K562 (cell line): ENCODE measurements around the gene ZNF607. TPM values are rescaled to one million over a fixed set of nuclear protein-coding genes. Genes with fewer than 3 reads are reported as not detected.

Experiments used
- CBX8 ChIP-seq: fragments of 200-600 bp; sonication (generic); IDR thresholded peaks from 2 replicates; pipeline ENCODE4 v1.6.1; 2012; ENCODE audit warnings: borderline replicate concordance, mixed run types, low read depth, mild to moderate bottlenecking, moderate library complexity, mixed read lengths, low read length, control low read depth, inconsistent platforms; ENCODE audit not compliant: poor library complexity, severe bottlenecking; ENCODE audit errors: extremely low read depth
- CREB3L1 ChIP-seq: fragments of 450-650 bp; IDR thresholded peaks from 2 replicates; pipeline ENCODE4 v1.6.1; 2014; ENCODE audit warnings: low read depth, mild to moderate bottlenecking, moderate library complexity, borderline replicate concordance
- CREM ChIP-seq: IDR thresholded peaks from 2 replicates; pipeline ENCODE4 v1.6.1; 2014; ENCODE audit warnings: antibody characterized with exemption, low read depth
- CTBP1 ChIP-seq: fragments of 450-650 bp; IDR thresholded peaks from 2 replicates; pipeline ENCODE4 v1.6.1; 2016; ENCODE audit warnings: borderline replicate concordance
- CXXC5 ChIP-seq: fragments of 250-450 bp; sonication (Bioruptor Pico); IDR thresholded peaks from 2 replicates; pipeline ENCODE4 v1.8.0; 2022; ENCODE audit warnings: inconsistent platforms, mild to moderate bottlenecking, moderate library complexity
- ELF2 ChIP-seq: fragments of 250-450 bp; sonication (Bioruptor Pico); IDR thresholded peaks from 2 replicates; pipeline ENCODE4 v1.5.0; 2021; ENCODE audit warnings: mild to moderate bottlenecking
- GTF2A2 ChIP-seq: IDR thresholded peaks from 2 replicates; pipeline ENCODE4 v1.6.1; 2016; ENCODE audit warnings: mild to moderate bottlenecking, missing genetic modification characterization, missing compliant biosample characterization
- HCFC1 ChIP-seq: IDR thresholded peaks from 2 replicates; pipeline ENCODE4 v1.6.1; 2012; ENCODE audit warnings: low read depth, low read length, improper control_type of control experiment
- HDAC2 ChIP-seq: fragments of 450-650 bp; IDR thresholded peaks from 2 replicates; pipeline ENCODE4 v1.6.1; 2016; ENCODE audit warnings: mild to moderate bottlenecking
- KLF1 ChIP-seq: fragments of 450-650 bp; IDR thresholded peaks from 2 replicates; pipeline ENCODE4 v1.6.1; 2016; ENCODE audit warnings: missing genetic modification characterization, missing compliant biosample characterization
- MTA1 ChIP-seq: fragments of 450-650 bp; IDR thresholded peaks from 2 replicates; pipeline ENCODE4 v1.6.1; 2017; ENCODE audit warnings: borderline replicate concordance
- MTA3 ChIP-seq: fragments of 450-650 bp; formaldehyde crosslinking; IDR thresholded peaks from 2 replicates; pipeline ENCODE4 v1.6.1; 2017; ENCODE audit warnings: mild to moderate bottlenecking, borderline replicate concordance
- NCOR1 ChIP-seq: fragments of 450-650 bp; IDR thresholded peaks from 2 replicates; pipeline ENCODE4 v1.6.1; 2016; ENCODE audit warnings: mild to moderate bottlenecking, moderate library complexity
- NFIC ChIP-seq: fragments of 450-650 bp; IDR thresholded peaks from 2 replicates; pipeline ENCODE4 v1.6.1; 2017; ENCODE audit warnings: mild to moderate bottlenecking, inconsistent platforms
- POLR2G ChIP-seq: fragments of 200-400 bp; formaldehyde crosslinking; IDR thresholded peaks from 2 replicates; pipeline ENCODE4 v1.6.1; 2017; ENCODE audit warnings: low read depth, mild to moderate bottlenecking, antibody characterized with exemption, low read length, moderate library complexity
- SRSF9 ChIP-seq: fragments of 200-400 bp; formaldehyde crosslinking; IDR thresholded peaks from 2 replicates; pipeline ENCODE4 v1.6.1; 2017; ENCODE audit warnings: low read depth, low read length, borderline replicate concordance
- YY1 ChIP-seq, 3 experiments: IDR thresholded peaks; 2 replicates each; pipeline ENCODE4 v1.6.1; 2011; ENCODE audit warnings: low read length in 2 of 3, mild to moderate bottlenecking in 2 of 3, moderate library complexity in 2 of 3, borderline replicate concordance in 1 of 3, control low read depth in 1 of 3, low read depth in 1 of 3; ENCODE audit not compliant: insufficient read depth in 3 of 3, insufficient replicate concordance in 2 of 3, control insufficient read depth in 1 of 3, insufficient read length in 1 of 3; ENCODE audit errors: extremely low read depth in 1 of 3
- ZNF253 ChIP-seq: fragments of 250-450 bp; sonication (Bioruptor Pico); conservative IDR thresholded peaks from 2 replicates; pipeline ENCODE4 v1.6.1; 2021; ENCODE audit warnings: mild to moderate bottlenecking
- ZNF589 ChIP-seq: fragments of 200-800 bp; sonication (Bioruptor generic); IDR thresholded peaks from 2 replicates; pipeline ENCODE4 v1.6.1; 2016; ENCODE audit warnings: low read depth, missing genetic modification characterization, missing compliant biosample characterization
- polyA plus RNA-seq, 8 experiments: library from polyadenylated mRNA; depleted of rRNA in 4 of 8; stranded (reverse) in 5 of 8; unstranded in 3 of 8; fragments of >200 nt; fragmentation: Nextera tagmentation in 2 of 8; fragmentation: Illumina TruSeq in 1 of 8; extraction: Ambion mirVana in 2 of 8; extraction: Trizol in 1 of 8; gene quantifications; 2 replicates each; pipeline versions ENCODE4 v1.2.1 to v1.2.3, GENCODE V29; 2011 to 2014; ENCODE audit warnings: inconsistent platforms in 1 of 8, missing spikeins in 1 of 8
- total RNA-seq, 7 experiments: library from RNA; depleted of rRNA in 6 of 7; stranded (reverse); fragments of >200 nt in 6 of 7; fragmentation: Illumina TruSeq in 2 of 7; extraction: Trizol in 2 of 7; gene quantifications; 2 replicates each; pipeline versions ENCODE4 v1.2.1 to v1.2.3, GENCODE V29; 2011 to 2021; ENCODE audit warnings: low replicate concordance in 1 of 7
- TF ChIP-seq, protein P1 (sequence below): fragments of 450-650 bp; IDR thresholded peaks from 2 replicates; pipeline ENCODE4 v1.6.1; 2016; ENCODE audit warnings: antibody characterized with exemption
- TF ChIP-seq, protein P2 (sequence below), 2 experiments: fragments of 450-650 bp; IDR thresholded peaks; 2 replicates each; pipeline ENCODE4 v1.6.1; 2018; ENCODE audit warnings: mild to moderate bottlenecking in 2 of 2, low read depth in 1 of 2; ENCODE audit not compliant: partially characterized antibody in 2 of 2

ZNF607 gene
- total and polyA plus RNA-seq, 9 of the 15 experiments (the other 6 are each of a cell fraction or from before 2014, with no cell fraction given), result 0.65 to 5.1 (median 3.6) TPM

GRCh38 chr19:37691881-37692504 is 27.6 kb downstream of the ZNF607 start (continued):
- peak; percentile 49; the same call in 1 of the 2 replicates for TF ChIP-seq CTBP1
- no peak for TF ChIP-seq NCOR1
- no peak for TF ChIP-seq GTF2A2 (tag)
- TF ChIP-seq MTA1, result no peak
- no peak for TF ChIP-seq SRSF9
- TF ChIP-seq NFIC, result peak; percentile 31; the same call in 1 of the 2 replicates
- TF ChIP-seq CREB3L1, result peak; percentile 56; the same call in 1 of the 2 replicates
- TF ChIP-seq, protein P1, sequence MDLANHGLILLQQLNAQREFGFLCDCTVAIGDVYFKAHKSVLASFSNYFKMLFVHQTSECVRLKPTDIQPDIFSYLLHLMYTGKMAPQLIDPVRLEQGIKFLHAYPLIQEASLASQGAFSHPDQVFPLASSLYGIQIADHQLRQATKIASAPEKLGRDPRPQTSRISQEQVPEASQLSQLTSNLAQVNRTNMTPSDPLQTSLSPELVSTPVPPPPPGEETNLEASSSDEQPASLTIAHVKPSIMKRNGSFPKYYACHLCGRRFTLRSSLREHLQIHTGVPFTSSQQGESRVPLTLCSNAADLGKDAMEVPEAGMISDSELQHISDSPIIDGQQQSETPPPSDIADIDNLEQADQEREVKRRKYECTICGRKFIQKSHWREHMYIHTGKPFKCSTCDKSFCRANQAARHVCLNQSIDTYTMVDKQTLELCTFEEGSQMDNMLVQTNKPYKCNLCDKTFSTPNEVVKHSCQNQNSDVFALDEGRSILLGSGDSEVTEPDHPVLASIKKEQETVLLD, result peak; percentile 54; the same call in 1 of the 2 replicates
- TF ChIP-seq ZNF589 (CRISPR knock-in tag), result peak; percentile 23; the same call in 1 of the 2 replicates
- no peak for TF ChIP-seq CBX8
- peak; percentile 15; the same call in 1 of the 2 replicates for TF ChIP-seq ELF2 (CRISPR knock-in tag)
- peak; percentile 63 for TF ChIP-seq CREM
- TF ChIP-seq HCFC1, result peak; percentile 68
- peak in 1 of 3 experiments; percentile 28 for TF ChIP-seq YY1 (IDR thresholded peaks at IDR 0.05; ENCODE audit: borderline replicate concordance in 1 of 3, control insufficient read depth in 1 of 3, extremely low read depth in 1 of 3, insufficient read depth in 3 of 3, insufficient read length in 1 of 3, insufficient replicate concordance in 2 of 3, low read depth in 1 of 3, low read length in 2 of 3)
- no peak for TF ChIP-seq HDAC2
- TF ChIP-seq KLF1 (tag), result 0 out of 2 replicates have a peak, but pooled peaks have one; percentile 31
- peak; percentile 86 for TF ChIP-seq POLR2G
- TF ChIP-seq, protein P2, sequence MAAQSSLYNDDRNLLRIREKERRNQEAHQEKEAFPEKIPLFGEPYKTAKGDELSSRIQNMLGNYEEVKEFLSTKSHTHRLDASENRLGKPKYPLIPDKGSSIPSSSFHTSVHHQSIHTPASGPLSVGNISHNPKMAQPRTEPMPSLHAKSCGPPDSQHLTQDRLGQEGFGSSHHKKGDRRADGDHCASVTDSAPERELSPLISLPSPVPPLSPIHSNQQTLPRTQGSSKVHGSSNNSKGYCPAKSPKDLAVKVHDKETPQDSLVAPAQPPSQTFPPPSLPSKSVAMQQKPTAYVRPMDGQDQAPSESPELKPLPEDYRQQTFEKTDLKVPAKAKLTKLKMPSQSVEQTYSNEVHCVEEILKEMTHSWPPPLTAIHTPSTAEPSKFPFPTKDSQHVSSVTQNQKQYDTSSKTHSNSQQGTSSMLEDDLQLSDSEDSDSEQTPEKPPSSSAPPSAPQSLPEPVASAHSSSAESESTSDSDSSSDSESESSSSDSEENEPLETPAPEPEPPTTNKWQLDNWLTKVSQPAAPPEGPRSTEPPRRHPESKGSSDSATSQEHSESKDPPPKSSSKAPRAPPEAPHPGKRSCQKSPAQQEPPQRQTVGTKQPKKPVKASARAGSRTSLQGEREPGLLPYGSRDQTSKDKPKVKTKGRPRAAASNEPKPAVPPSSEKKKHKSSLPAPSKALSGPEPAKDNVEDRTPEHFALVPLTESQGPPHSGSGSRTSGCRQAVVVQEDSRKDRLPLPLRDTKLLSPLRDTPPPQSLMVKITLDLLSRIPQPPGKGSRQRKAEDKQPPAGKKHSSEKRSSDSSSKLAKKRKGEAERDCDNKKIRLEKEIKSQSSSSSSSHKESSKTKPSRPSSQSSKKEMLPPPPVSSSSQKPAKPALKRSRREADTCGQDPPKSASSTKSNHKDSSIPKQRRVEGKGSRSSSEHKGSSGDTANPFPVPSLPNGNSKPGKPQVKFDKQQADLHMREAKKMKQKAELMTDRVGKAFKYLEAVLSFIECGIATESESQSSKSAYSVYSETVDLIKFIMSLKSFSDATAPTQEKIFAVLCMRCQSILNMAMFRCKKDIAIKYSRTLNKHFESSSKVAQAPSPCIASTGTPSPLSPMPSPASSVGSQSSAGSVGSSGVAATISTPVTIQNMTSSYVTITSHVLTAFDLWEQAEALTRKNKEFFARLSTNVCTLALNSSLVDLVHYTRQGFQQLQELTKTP (IDR thresholded peaks at IDR 0.05; ENCODE audit: low read depth in 1 of 2, partially characterized antibody in 2 of 2), result peak in 1 of 2 experiments; percentile 60
- peak; percentile 90 for TF ChIP-seq CXXC5 (CRISPR knock-in tag)
- TF ChIP-seq MTA3, result peak; percentile 69; the same call in 1 of the 2 replicates
- TF ChIP-seq ZNF253 (CRISPR knock-in tag), result no peak
